SK-N-SH (cell line): ENCODE results near the gene PTRH2. TPM values are rescaled to one million over a fixed set of nuclear protein-coding genes. Genes with fewer than 3 reads are reported as not detected.

Experiments used
- CTCF ChIA-PET: fragments of 300-600, 350-600 bp; formaldehyde crosslinking; extraction: SDS; loops from one replicate; lab custom pipeline; 2021; lab: Yijun Ruan, JAX
- POLR2A ChIA-PET: fragments of 350-600 bp; sonication (Branson Sonifier 250); formaldehyde crosslinking; extraction: SDS; loops from one replicate; lab custom pipeline; 2020; ENCODE audit warnings: antibody characterized with exemption, inconsistent platforms; lab: Yijun Ruan, JAX
- DNase-seq: peaks from one replicate; pipeline ENCODE4 v3.0.0; 2012
- H2AFZ ChIP-seq: fragments of 200-600 bp; sonication (generic); 2 replicates; pipeline ENCODE4 v1.8.1; 2016; ENCODE audit warnings: antibody characterized with exemption, mild to moderate bottlenecking, low read depth
- H3F3A ChIP-seq: fragments of 200-600 bp; sonication (generic); replicated peaks from 2 replicates; pipeline ENCODE3; 2016; ENCODE audit warnings: antibody characterized with exemption, mild to moderate bottlenecking; ENCODE audit not compliant: insufficient read depth
- H3K27ac ChIP-seq, 2 experiments: fragments of 200-500 bp in 1 of 2; fragments of 200-600 bp in 1 of 2; sonication (Bioruptor generic) in 1 of 2; sonication (generic), shearing (Covaris generic) in 1 of 2; 2 replicates each; pipeline versions ENCODE4 v1.5.1 to v1.6.1; 2014 to 2016; ENCODE audit warnings: low read depth in 2 of 2, inconsistent platforms in 1 of 2, low read length in 1 of 2, mild to moderate bottlenecking in 1 of 2, mixed read lengths in 1 of 2
- H3K27me3 ChIP-seq: fragments of 200-600 bp; sonication (generic), shearing (Covaris generic); 2 replicates; pipeline ENCODE4 v1.6.1; 2016; ENCODE audit warnings: mixed run types; ENCODE audit not compliant: insufficient read depth
- H3K36me3 ChIP-seq, 2 experiments: fragments of 200-500 bp in 1 of 2; fragments of 200-600 bp in 1 of 2; sonication (Bioruptor generic) in 1 of 2; sonication (generic) in 1 of 2; replicated peaks in 1 of 2; 2 replicates each; pipeline versions ENCODE3 to v1.5.1; 2014 to 2016; ENCODE audit warnings: low read length in 1 of 2, mild to moderate bottlenecking in 1 of 2; ENCODE audit not compliant: insufficient read depth in 2 of 2, control insufficient read depth in 1 of 2
- H3K4me1 ChIP-seq, 2 experiments: fragments of 200-500 bp in 1 of 2; fragments of 200-600 bp in 1 of 2; sonication (Bioruptor generic) in 1 of 2; sonication (generic), shearing (Covaris generic) in 1 of 2; 2 replicates each; pipeline versions ENCODE4 v1.5.1 to v1.6.1; 2014 to 2016; ENCODE audit warnings: low read depth in 1 of 2, low read length in 1 of 2, mixed run types in 1 of 2; ENCODE audit not compliant: insufficient read depth in 2 of 2, control insufficient read depth in 1 of 2
- H3K4me2 ChIP-seq: fragments of 200-600 bp; sonication (generic), shearing (Covaris generic); 2 replicates; pipeline ENCODE4 v1.6.1; 2017; ENCODE audit warnings: mixed run types
- H3K4me3 ChIP-seq, 2 experiments: fragments of 200-500 bp in 1 of 2; fragments of 200-600 bp in 1 of 2; sonication (Bioruptor generic) in 1 of 2; sonication (generic), shearing (Covaris generic) in 1 of 2; 2 replicates each; pipeline versions ENCODE4 v1.5.1 to v1.8.1; 2014 to 2016; ENCODE audit warnings: low read depth in 2 of 2, inconsistent platforms in 1 of 2, low read length in 1 of 2, mild to moderate bottlenecking in 1 of 2, mixed read lengths in 1 of 2, moderate library complexity in 1 of 2
- H3K79me2 ChIP-seq: fragments of 200-600 bp; sonication (generic); 2 replicates; pipeline ENCODE4 v1.8.1; 2017; ENCODE audit warnings: mild to moderate bottlenecking; ENCODE audit not compliant: insufficient read depth
- H3K9ac ChIP-seq: fragments of 200-600 bp; sonication (generic); 2 replicates; pipeline ENCODE4 v1.6.1; 2017; ENCODE audit warnings: mixed run types
- H3K9me2 ChIP-seq: fragments of 200-600 bp; sonication (generic); 2 replicates; pipeline ENCODE4 v1.6.1; 2017; ENCODE audit warnings: mixed run types
- H3K9me3 ChIP-seq: fragments of 200-600 bp; sonication (generic); 2 replicates; pipeline ENCODE4 v1.6.1; 2017; ENCODE audit warnings: mixed run types, mild to moderate bottlenecking, moderate library complexity
- H4K20me1 ChIP-seq: fragments of 200-600 bp; sonication (generic); 2 replicates; pipeline ENCODE4 v1.6.1; 2017; ENCODE audit warnings: mild to moderate bottlenecking, mixed run types; ENCODE audit not compliant: insufficient read depth
- EP300 ChIP-seq, 2 experiments: IDR thresholded peaks; 2 replicates each; pipeline versions ENCODE4 v1.4.0 to v1.6.1; 2012; ENCODE audit warnings: borderline replicate concordance in 1 of 2, low read depth in 1 of 2, low read length in 1 of 2
- FOSL2 ChIP-seq: IDR thresholded peaks from 2 replicates; pipeline ENCODE4 v1.4.0; 2012; ENCODE audit warnings: low read depth, mild to moderate bottlenecking, moderate library complexity, borderline replicate concordance
- FOXJ3 ChIP-seq: sonication (generic); formaldehyde crosslinking; IDR thresholded peaks from 2 replicates; pipeline ENCODE4 v1.5.1; 2020; ENCODE audit warnings: mild to moderate bottlenecking, missing genetic modification reagents
- JUND ChIP-seq: IDR thresholded peaks from 2 replicates; pipeline ENCODE4 v1.4.0; 2012
- MEF2A ChIP-seq: IDR thresholded peaks from 2 replicates; pipeline ENCODE4 v1.4.0; 2012; ENCODE audit warnings: low read depth, borderline replicate concordance
- TAF1 ChIP-seq: IDR thresholded peaks from 2 replicates; pipeline ENCODE4 v1.6.1; 2012; ENCODE audit warnings: low read depth, mild to moderate bottlenecking, low read length, moderate library complexity, borderline replicate concordance
- YY1 ChIP-seq: IDR thresholded peaks from 2 replicates; pipeline ENCODE4 v1.4.0; 2012; ENCODE audit warnings: low read depth, mild to moderate bottlenecking
- WGBS: methylation state at CpG from one replicate; pipeline ENCODE4 v1.1.6; 2017; ENCODE audit warnings: low lambda C conversion rate; 5-methylcytosine and 5-hydroxymethylcytosine counted together
- polyA plus RNA-seq, 3 experiments: library from polyadenylated mRNA; depleted of rRNA; stranded (reverse); fragments of >200 nt; gene quantifications; 2 replicates each; pipeline ENCODE4 v1.2.3, GENCODE V29; 2012

The PTRH2 gene
- polyA plus RNA-seq, 1 of the 3 experiments (the other 2 are of a cell fraction), result 101 TPM

GRCh38 chr17:59683283-59683682, 23.9 kb downstream of the PTRH2 start:
- Histone ChIP-seq H3K79me2 (peaks cover 85% of the 10 kb centered on the region), H3K27ac (no peak overlapping the region; a peak in 2 of 4 replicates), H3K27me3 (no peaks in the 10 kb centered on the region), H3K9ac (no peak overlapping the region), H3K4me3 (no peak overlapping the region), H3K9me2 (no peaks in the 10 kb centered on the region), H3K4me1 (peaks cover 2 to 8% of the 10 kb centered on the region in 2 experiments), H3K36me3 (peaks cover 98 to 100% of the 10 kb centered on the region in 2 experiments), H3K4me2 (no peak overlapping the region), H3F3A (peaks cover 81% of the 10 kb centered on the region), H2AFZ (no peak overlapping the region), H3K9me3 (no peaks in the 10 kb centered on the region), H4K20me1 (0 out of 2 replicates have a peak, but pooled peaks cover 19% of the 10 kb centered on the region)
- TF ChIP-seq FOXJ3 (CRISPR knock-in tag), result no peak
- TF ChIP-seq FOSL2, result 0 out of 2 replicates have a peak, but pooled peaks have one; percentile 1
- POLR2A ChIA-PET, result interaction anchor here (1.1 kb wide), 1 partner anchor 24 kb away, joined by 3 read pairs; the partner anchor contains the start of genes PTRH2 and VMP1
- CTCF ChIA-PET, result interaction anchor here (1.3 kb wide), 1 partner anchor 372 kb away, joined by 3 read pairs; no protein-coding TSS in a partner anchor
- DNase-seq, result no peak

- H3K9ac ChIP-seq, result peak overlapping the region; percentile 11; the same call in 1 of the 2 replicates
- H3K9me3 ChIP-seq, result no peaks in the 10 kb centered on the region
- POLR2A ChIA-PET, result interaction anchor here (1.7 kb wide), 1 partner anchor 10 kb away, joined by 3 read pairs; no protein-coding TSS in a partner anchor
- no peak for DNase-seq
- WGBS, result 68% methylated on average over 4 of the region's 4 CpGs
- 0 out of 2 replicates have a peak, but pooled peaks cover 4% of the 10 kb centered on the region for H4K20me1 ChIP-seq
- H3K36me3 ChIP-seq, result peaks cover 98 to 100% of the 10 kb centered on the region in 2 experiments
- peak overlapping the region; percentile 17; the same call in 1 of the 2 replicates for H3K4me2 ChIP-seq
- peaks cover 85% of the 10 kb centered on the region for H3K79me2 ChIP-seq
- no peak overlapping the region for H3K4me3 ChIP-seq
- TF ChIP-seq MEF2A (0 out of 2 replicates have a peak, but pooled peaks have one; percentile 19), EP300 (IDR thresholded peaks at IDR 0.05; ENCODE audit: borderline replicate concordance in 1 of 2, low read depth in 1 of 2, low read length in 1 of 2) (no peak), JUND (peak; percentile 27; the same call in 1 of the 2 replicates)
- TF ChIP-seq, all 33 proteins: peak for 2
- Histone ChIP-seq H3K27me3 (no peaks in the 10 kb centered on the region), H3K9me2 (no peaks in the 10 kb centered on the region), H3K27ac (peak overlapping the region in 1 of 2 experiments; percentile 48; a peak in 2 of 4 replicates), H3F3A (peaks cover 69% of the 10 kb centered on the region), H2AFZ (no peak overlapping the region), H3K4me1 (peaks cover 3 to 8% of the 10 kb centered on the region in 2 experiments)
- CTCF ChIA-PET, result no interaction called here
Measured at GRCh38 chr17:59680314-59680713, 26.9 kb downstream of the PTRH2 start.

GRCh38 chr17:59678918-59679317, 28.3 kb downstream of the PTRH2 start:
- Histone ChIP-seq H3K9me3 (no peaks in the 10 kb centered on the region), H3K27me3 (no peaks in the 10 kb centered on the region), H2AFZ (no peak overlapping the region), H3K4me3 (no peak overlapping the region), H3K27ac (peak overlapping the region in 1 of 2 experiments; percentile 3; a peak in 1 of 4 replicates), H3K9me2 (no peaks in the 10 kb centered on the region), H3F3A (peaks cover 58% of the 10 kb centered on the region), H4K20me1 (no peaks in the 10 kb centered on the region), H3K9ac (no peak overlapping the region), H3K36me3 (peaks cover 100% of the 10 kb centered on the region in 2 experiments), H3K4me2 (no peak overlapping the region), H3K4me1 (peaks cover 3 to 8% of the 10 kb centered on the region in 2 experiments), H3K79me2 (peaks cover 85% of the 10 kb centered on the region)
- DNase-seq, result no peak
- no peak for TF ChIP-seq FOXJ3 (CRISPR knock-in tag)
- no peak for TF ChIP-seq TAF1
- no peak for TF ChIP-seq YY1
- ChIA-PET POLR2A (interaction anchor here (1.7 kb wide), 1 partner anchor 8 kb away, joined by 3 read pairs; no protein-coding TSS in a partner anchor), CTCF (interaction anchor here (0.7 kb wide), 1 partner anchor 9 kb away, joined by 3 read pairs; no protein-coding TSS in a partner anchor)
- WGBS, result 49% methylated on average over 2 of the region's 2 CpGs
